Right kidney (tissue), 9 donors: ENCODE data around the gene VAMP3.

Experiments used
- DNase-seq: peaks from one replicate; pipeline ENCODE4 v3.0.0-alpha.2; 2016
- long read RNA-seq, 8 donors: transcript quantifications; one replicate each; lab custom pipeline, GENCODE V29; 2026

Gene VAMP3, protein sequence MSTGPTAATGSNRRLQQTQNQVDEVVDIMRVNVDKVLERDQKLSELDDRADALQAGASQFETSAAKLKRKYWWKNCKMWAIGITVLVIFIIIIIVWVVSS
- long read RNA-seq, donor 1, transcript VAMP3-201 (5 exons, 2,205 nt), result major isoform, 38 of 39 reads
- long read RNA-seq, donor 1, partial matches to known transcripts, result 0 of 39 reads
- long read RNA-seq, donor 1, other reads (novel, unspliced or antisense), result 0 of 39 reads
- long read RNA-seq, donor 2, transcript VAMP3-201 (5 exons, 2,205 nt), result major isoform, 36 of 38 reads
- long read RNA-seq, donor 2, partial matches to known transcripts, result 0 of 38 reads
- long read RNA-seq, donor 2, other reads (novel, unspliced or antisense), result 0 of 38 reads
- long read RNA-seq, donor 3, transcript VAMP3-201 (5 exons, 2,205 nt), result major isoform, 21 of 22 reads
- long read RNA-seq, donor 3, partial matches to known transcripts, result 0 of 22 reads
- long read RNA-seq, donor 3, other reads (novel, unspliced or antisense), result 0 of 22 reads
- long read RNA-seq, donor 4, transcript VAMP3-201 (5 exons, 2,205 nt), result major isoform, 27 of 28 reads
- long read RNA-seq, donor 4, partial matches to known transcripts, result 0 of 28 reads
- long read RNA-seq, donor 4, other reads (novel, unspliced or antisense), result 0 of 28 reads
- long read RNA-seq, donor 5, transcript VAMP3-202 (5 exons, 954 nt), result minor isoform, 6 of 60 reads
- long read RNA-seq, donor 5, transcript VAMP3-201 (5 exons, 2,205 nt), result major isoform, 54 of 60 reads
- long read RNA-seq, donor 5, partial matches to known transcripts, result 0 of 60 reads
- long read RNA-seq, donor 5, other reads (novel, unspliced or antisense), result 0 of 60 reads
- long read RNA-seq, donor 6, transcript VAMP3-201 (5 exons, 2,205 nt), result major isoform, 46 of 95 reads
- long read RNA-seq, donor 6, partial matches to known transcripts, result 49 of 95 reads
- long read RNA-seq, donor 6, other reads (novel, unspliced or antisense), result 0 of 95 reads
- long read RNA-seq, donor 7, transcript VAMP3-201 (5 exons, 2,205 nt), result major isoform, 68 of 80 reads
- long read RNA-seq, donor 7, transcript VAMP3-202 (5 exons, 954 nt), result minor isoform, 6 of 80 reads
- long read RNA-seq, donor 7, partial matches to known transcripts, result 6 of 80 reads
- long read RNA-seq, donor 7, other reads (novel, unspliced or antisense), result 0 of 80 reads
- long read RNA-seq, donor 8, transcript VAMP3-201 (5 exons, 2,205 nt), result major isoform, 43 of 44 reads
- long read RNA-seq, donor 8, partial matches to known transcripts, result 0 of 44 reads
- long read RNA-seq, donor 8, other reads (novel, unspliced or antisense), result 0 of 44 reads

DNA sequence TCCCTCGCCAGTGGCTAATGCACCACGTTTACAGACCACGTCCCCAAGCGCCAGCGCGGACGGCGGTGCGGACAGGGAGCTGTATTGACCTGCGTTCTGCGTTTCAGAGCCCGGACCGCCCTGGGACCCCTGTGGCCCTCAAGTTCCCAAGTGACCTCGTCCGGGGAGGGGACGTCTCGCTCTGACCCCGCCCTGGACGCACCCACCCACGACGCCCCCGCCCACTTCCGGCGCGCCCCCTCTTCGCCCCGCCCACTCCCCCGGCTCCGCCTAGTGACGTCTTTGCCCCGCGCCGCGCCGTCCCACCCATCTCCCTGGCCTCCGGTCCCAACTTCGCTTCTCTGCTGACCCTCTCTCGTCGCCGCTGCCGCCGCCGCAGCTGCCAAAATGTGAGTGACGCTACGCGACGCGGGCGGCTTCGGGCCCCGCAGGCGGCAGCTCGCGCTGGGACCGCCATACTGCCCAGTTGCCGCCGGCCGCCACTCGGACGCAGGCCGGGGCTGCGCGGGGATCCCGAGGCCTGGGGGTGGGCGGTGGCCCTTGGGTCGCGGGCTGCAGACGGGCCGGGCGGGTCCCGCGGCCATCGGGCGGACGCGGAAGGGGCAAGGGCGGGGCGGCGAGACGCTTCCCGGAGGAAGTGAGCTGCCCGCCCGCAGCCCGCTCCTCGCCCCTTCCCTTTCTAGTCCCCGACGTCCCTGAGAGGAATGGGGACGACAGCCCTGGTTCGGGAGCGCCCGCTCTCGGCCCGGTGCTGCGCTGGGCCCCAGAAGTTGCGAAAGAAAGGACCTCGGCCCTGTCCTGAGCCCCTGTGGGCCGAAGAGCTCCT is at the start of gene VAMP3:
VAMP3 (plus strand) TSS at position 300 of the 826 bp plus-strand sequence; CDS start at position 388, 88 bp downstream.
- DNase-seq, result peak; percentile 86

GRCh38 chr1:7721940-7722669 is 49.0 kb upstream of the VAMP3 start:
- DNase-seq, result no peak

DNA sequence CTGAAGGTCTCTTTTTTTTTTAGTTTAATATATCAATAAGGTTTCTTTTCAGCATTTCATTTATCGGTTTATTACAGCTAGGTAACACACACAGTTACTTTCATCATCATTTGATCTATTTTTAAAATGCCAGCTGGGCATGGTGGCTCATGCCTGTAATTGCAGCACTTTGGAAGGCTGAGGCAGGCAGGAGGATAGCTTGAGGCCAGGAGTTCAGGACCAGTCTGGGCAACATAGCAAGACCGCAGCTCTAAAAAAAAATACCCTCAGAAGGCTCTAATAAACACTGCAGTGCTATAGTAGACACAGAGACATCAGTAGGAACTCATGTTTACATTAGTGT is 48.5 kb upstream of the VAMP3 start:
- DNase-seq, result no peak

GRCh38 chr1:7726623-7727022 is 44.5 kb upstream of the VAMP3 start:
- no peak for DNase-seq

DNA sequence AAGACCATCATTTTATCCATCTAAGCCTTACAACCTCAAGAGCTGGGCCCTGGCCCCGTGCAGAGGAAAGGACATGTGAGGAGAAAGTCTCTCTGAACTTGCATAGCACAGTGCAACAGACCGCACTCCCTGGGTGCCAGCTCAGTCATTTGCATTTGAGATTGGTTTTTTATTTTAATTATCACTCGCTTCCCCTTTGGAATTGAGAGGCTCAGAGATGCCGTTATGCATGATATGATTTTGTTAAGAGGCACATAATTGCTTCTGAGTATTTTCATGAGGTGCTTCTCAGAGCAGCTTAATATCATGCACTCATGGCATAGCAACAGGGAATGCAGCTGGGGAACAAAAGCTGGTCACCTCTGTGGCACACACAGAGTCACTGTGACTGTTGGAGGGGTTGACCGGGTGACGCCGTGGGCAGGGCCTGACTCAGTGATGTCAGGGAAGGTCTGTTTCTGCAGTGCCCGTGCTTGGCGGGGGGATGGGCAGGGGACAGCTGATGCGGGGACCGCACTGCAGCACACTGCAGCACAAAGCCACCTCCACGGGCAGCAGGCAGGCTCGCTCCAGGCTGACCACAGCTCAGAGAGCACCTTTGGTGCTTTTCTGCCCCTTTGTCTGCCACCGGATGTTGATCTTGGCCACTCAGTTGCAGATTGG is 43.2 kb upstream of the VAMP3 start:
- peak; percentile 4 for DNase-seq

- DNase-seq, result no peak
These were observed 41.3 kb upstream of the VAMP3 start for GRCh38 chr1:7729761-7730160.

DNA sequence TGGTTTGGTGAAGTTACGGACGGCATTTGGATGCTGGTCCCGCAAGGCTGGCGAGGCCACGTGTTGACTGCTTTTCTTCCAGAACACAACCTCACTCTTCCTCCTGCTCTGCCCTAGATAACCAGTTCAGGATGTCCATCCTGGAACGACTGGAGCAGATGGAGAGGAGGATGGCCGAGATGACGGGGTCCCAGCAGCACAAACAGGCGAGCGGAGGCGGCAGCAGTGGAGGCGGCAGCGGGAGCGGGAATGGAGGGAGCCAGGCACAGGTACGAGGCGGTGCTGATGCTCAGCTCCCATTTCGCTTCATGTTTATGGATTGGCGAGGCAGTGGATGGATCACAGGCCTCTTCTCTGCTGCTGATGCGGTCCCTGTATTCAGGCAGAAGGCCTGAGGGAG is 38.8 kb upstream of the VAMP3 start:
- no peak for DNase-seq

DNA sequence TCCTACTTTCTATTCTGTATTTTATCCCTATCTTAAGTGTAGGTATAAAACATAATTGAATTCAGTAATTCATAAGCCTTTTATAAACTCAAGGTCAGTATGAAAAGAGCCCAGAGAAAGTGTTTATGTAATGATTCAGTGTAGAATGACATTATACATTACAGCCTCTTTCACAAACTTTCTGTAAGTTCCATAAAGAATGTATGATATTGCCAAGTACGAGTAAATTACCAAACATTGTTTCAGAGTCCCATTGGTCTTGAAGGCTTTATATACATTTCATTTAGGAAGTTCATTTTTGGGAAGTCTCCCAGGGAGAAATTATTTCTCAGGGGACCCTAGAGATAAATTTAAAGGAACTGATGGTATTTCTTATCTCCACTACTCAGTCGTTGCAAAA is 37.8 kb upstream of the VAMP3 start:
- DNase-seq, result no peak

DNA sequence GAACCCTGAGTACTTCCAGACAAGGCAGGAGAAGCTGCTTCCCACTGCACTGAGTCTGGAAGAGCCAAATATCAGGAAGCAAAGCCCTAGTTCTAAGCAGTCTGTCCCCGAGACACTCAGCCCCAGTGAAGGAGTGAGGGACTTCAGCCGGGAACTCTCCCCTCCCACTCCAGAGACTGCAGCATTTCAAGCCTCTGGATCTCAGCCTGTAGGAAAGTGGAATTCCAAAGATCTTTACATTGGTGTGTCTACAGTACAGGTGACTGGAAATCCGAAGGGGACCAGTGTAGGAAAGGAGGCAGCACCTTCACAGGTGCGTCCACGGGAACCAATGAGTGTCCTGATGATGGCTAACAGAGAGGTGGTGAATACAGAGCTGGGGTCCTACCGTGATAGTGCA is 33.1 kb upstream of the VAMP3 start:
- no peak for DNase-seq

- DNase-seq, result no peak
These were observed 27.8 kb upstream of the VAMP3 start for GRCh38 chr1:7743346-7743745.

- no peak for DNase-seq
These were observed 26.2 kb upstream of the VAMP3 start for GRCh38 chr1:7744882-7745281.

GRCh38 chr1:7745783-7746182 is 25.3 kb upstream of the VAMP3 start:
- no peak for DNase-seq

GRCh38 chr1:7747605-7748004 is 23.5 kb upstream of the VAMP3 start:
- no peak for DNase-seq

DNA sequence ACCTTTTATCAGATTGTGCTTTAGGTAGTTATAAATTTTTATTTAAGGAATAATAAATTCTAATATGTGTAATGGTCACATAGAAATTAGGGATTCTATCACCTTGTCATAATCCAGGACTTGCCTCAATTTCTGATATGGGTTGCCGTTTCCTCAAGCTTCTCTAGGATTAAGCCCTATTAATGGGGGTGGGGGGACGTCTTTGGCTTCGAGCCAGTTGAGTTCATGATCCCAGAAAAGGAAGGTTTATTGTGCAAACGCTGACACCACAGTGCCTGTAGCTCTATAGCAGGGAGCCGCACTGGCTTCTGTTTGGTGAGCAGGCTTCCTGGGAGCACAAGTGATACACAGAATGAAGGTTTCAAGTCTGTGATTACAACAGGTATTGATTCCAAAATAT is 22.0 kb upstream of the VAMP3 start:
- DNase-seq, result no peak

DNA sequence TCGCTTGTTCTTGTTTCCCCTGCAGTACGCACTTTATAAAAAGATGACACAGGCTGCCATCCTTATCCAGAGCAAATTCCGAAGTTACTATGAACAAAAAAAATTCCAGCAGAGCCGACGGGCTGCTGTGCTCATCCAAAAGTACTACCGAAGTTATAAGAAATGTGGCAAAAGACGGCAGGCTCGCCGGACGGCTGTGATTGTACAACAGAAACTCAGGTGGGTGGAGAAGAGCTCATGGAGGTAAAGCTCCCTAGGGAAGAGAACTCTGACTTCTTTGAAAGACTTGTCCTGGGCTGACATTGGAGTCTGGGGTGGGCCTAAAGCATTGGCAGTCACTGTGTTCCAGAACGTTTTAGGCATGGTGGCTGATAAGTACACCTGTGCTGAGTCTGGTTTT is 19.9 kb upstream of the VAMP3 start:
- no peak for DNase-seq

DNA sequence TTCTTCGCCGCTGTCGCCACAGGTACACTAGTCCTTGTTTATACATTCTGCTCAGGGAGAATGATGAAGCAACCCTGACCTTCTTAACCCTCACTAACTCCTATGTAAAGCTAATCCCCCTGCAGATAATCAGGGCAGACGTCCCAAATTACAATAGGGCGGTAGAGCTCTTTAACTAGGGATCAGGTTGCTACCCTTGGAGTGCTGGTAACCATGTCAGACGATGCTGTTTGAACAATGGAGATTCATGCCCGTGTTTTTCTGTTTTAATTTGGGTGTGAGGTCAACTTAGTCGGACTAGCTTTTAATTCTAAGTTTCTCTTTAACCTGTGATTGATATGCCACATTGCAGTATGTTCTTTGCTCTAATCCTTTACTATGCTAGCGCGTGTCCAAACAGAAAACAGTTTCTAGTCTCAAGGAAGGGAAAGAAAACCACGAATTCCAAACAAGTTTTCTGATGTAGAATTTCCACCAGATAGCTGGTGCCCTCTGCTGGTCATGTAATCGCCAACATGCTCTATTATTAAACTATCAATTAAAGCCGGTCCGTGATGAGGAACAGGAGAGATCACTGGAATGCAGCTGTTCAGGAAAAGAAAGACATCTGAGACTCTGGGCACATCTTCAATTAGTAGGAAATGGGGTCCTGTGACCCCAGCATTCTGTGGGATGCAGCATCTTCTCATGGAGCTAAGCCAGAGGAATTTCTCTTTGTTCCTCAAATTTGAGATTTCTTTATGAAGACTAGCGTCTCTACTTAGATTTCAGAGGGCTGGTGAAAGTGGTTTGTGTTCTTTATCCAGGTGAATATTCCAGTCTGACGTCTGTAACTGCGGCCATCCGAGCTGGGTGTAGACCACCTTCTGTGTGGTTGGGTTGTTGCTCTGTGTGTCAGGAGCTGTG is 18.3 kb upstream of the VAMP3 start:
- peak; percentile 70 for DNase-seq

GRCh38 chr1:7753641-7754040 is 17.5 kb upstream of the VAMP3 start:
- no peak for DNase-seq

DNA sequence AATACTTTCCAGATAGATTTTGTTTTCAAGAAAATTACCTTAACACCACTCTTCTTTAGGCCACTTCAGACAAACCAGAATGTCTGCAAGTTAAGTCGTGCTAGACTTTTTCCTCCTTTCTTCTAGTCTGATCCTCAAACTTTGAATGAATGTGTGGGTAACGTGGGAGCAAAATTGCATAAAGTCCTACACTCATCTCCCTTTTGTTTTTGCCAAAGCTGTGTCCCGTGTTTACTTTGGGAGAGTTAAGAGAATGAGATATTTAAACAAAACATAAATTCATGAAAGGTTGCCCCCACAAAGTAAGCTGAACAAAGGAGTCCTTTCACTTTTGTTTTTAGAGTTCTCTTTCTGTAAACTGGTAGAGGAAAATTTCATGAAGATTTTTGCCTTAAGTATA is 16.9 kb upstream of the VAMP3 start:
- no peak for DNase-seq

GRCh38 chr1:7755448-7755847 is 15.6 kb upstream of the VAMP3 start:
- DNase-seq, result no peak
